Esophagus muscularis mucosa (tissue), 4 donors: ENCODE measurements around the gene RAB35. TPM values are rescaled to one million over a fixed set of nuclear protein-coding genes. Genes with fewer than 3 reads are reported as not detected.

ENCODE experiments used
- DNase-seq: peaks from one replicate; pipeline ENCODE4 v3.0.0-alpha.2; 2017; ENCODE audit errors: extremely low spot score
- H3K27ac ChIP-seq, 4 donors: fragments of 200-600 bp; sonication (generic); replicated peaks in 1 of 4; 1 replicate in 3 of 4; 2 replicates in 1 of 4; pipeline ENCODE4 v1.5.1; 2016 to 2019; ENCODE audit warnings: mild to moderate bottlenecking in 1 of 4
- H3K27me3 ChIP-seq, 4 donors: fragments of 200-600 bp; sonication (generic); one replicate each; pipeline versions ENCODE4 v1.5.1 to v1.6.0; 2016 to 2019
- H3K36me3 ChIP-seq, 4 donors: fragments of 200-600 bp; sonication (generic); one replicate each; pipeline ENCODE4 v1.5.1; 2016 to 2019
- H3K4me1 ChIP-seq, 4 donors: fragments of 200-600 bp; sonication (generic); one replicate each; pipeline ENCODE4 v1.5.1; 2016 to 2019
- H3K4me3 ChIP-seq, 4 donors: fragments of 200-600 bp; sonication (generic); 1 replicate in 2 of 4; 2 replicates in 2 of 4; pipeline ENCODE4 v1.5.1; 2016 to 2019; ENCODE audit warnings: mild to moderate bottlenecking in 4 of 4, moderate library complexity in 1 of 4
- H3K9me3 ChIP-seq, 4 donors: fragments of 200-600 bp; sonication (generic); 1 replicate in 3 of 4; 2 replicates in 1 of 4; pipeline ENCODE4 v1.5.1; 2016 to 2019
- EP300 ChIP-seq: sonication (generic); formaldehyde crosslinking; IDR thresholded peaks from one replicate; pipeline ENCODE4 v1.6.1; 2017; ENCODE audit warnings: antibody characterized with exemption
- POLR2A ChIP-seq: fragments of 450-650 bp; IDR thresholded peaks from one replicate; pipeline ENCODE4 v1.6.1; 2017; ENCODE audit warnings: antibody characterized with exemption, moderate library complexity, mild to moderate bottlenecking, low read depth
- POLR2AphosphoS5 ChIP-seq, 2 donors: sonication (generic); formaldehyde crosslinking; IDR thresholded peaks; one replicate each; pipeline ENCODE4 v1.6.1; 2017; ENCODE audit warnings: antibody characterized with exemption in 2 of 2
- WGBS: methylation state at CpG from one replicate; pipeline ENCODE4 v1.1.5; 2018; 5-methylcytosine and 5-hydroxymethylcytosine counted together
- intact Hi-C: fragments of 100-400 bp; cut with DNase I; formaldehyde crosslinking; loops from one replicate; pipeline ENCODE4 v1.15.1; 2023
- total RNA-seq, 4 donors: library from RNA; depleted of rRNA; stranded (reverse); fragments of >200 nt; gene quantifications; one replicate each; pipeline versions ENCODE4 v1.1.0 to v1.2.1, GENCODE V29; 2016
- TF ChIP-seq, protein P1 (sequence below), 3 experiments: fragments of 200-600 bp in 2 of 3; fragments of 450-650 bp in 1 of 3; sonication (generic) in 2 of 3; IDR thresholded peaks; one replicate each; pipeline ENCODE4 v1.5.1; 2017 to 2019; ENCODE audit warnings: antibody characterized with exemption in 3 of 3, mild to moderate bottlenecking in 2 of 3, moderate library complexity in 1 of 3

The RAB35 gene
- total RNA-seq, 4 donors from 2014 or later: 18.7 to 45.9 (median 38.3) TPM

DNA sequence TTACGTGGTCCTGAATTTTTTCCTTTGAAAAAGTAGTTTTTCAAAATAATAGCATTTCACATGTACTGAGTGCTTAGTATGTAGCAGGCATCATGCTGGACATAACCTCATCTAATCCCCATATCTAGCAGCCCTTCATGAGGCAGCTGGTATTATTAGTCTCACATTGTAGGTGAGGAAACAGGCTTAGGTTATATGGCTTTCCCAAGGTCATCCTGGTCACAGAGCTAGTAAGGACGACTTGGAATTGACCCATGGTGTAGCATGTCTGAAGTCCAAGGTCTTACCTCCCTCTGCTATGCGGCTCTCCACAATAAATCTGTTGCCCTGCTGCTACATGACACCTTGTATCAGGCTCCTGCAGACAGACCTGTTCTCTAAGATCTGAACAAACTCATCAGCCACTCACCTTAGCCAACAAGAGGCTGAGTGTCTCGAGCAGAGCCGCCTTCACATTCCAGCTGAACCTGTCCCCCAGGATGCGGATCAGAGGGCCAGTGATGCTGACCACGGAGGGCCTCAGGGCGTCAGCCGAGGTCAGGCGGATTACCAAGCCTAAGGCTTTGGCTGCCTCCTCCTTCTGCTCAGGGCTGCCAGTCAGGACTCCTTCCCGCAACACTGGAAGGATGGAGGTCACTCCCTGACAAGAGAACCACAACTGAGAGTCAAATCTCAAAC lies 19.7 kb upstream of the RAB35 start:
- 94% methylated on average over 9 of the region's 11 CpGs for WGBS
- intact Hi-C loops: no loop called here
- Histone ChIP-seq H3K4me3 (no peak overlapping the region), H3K27me3 (no peaks in the 10 kb centered on the region), H3K36me3 (peaks cover 91 to 100% (median 100%) of the 10 kb centered on the region in 4 donors), H3K27ac (no peak overlapping the region), H3K4me1 (no peaks in the 10 kb centered on the region), H3K9me3 (no peaks in the 10 kb centered on the region)
- DNase-seq: no peak
- no peak for TF ChIP-seq EP300
- no peak for TF ChIP-seq POLR2A
- TF ChIP-seq, protein P1, sequence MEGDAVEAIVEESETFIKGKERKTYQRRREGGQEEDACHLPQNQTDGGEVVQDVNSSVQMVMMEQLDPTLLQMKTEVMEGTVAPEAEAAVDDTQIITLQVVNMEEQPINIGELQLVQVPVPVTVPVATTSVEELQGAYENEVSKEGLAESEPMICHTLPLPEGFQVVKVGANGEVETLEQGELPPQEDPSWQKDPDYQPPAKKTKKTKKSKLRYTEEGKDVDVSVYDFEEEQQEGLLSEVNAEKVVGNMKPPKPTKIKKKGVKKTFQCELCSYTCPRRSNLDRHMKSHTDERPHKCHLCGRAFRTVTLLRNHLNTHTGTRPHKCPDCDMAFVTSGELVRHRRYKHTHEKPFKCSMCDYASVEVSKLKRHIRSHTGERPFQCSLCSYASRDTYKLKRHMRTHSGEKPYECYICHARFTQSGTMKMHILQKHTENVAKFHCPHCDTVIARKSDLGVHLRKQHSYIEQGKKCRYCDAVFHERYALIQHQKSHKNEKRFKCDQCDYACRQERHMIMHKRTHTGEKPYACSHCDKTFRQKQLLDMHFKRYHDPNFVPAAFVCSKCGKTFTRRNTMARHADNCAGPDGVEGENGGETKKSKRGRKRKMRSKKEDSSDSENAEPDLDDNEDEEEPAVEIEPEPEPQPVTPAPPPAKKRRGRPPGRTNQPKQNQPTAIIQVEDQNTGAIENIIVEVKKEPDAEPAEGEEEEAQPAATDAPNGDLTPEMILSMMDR (IDR thresholded peaks at IDR 0.05): no peak
- TF ChIP-seq POLR2AphosphoS5 (IDR thresholded peaks at IDR 0.05): no peak

DNA sequence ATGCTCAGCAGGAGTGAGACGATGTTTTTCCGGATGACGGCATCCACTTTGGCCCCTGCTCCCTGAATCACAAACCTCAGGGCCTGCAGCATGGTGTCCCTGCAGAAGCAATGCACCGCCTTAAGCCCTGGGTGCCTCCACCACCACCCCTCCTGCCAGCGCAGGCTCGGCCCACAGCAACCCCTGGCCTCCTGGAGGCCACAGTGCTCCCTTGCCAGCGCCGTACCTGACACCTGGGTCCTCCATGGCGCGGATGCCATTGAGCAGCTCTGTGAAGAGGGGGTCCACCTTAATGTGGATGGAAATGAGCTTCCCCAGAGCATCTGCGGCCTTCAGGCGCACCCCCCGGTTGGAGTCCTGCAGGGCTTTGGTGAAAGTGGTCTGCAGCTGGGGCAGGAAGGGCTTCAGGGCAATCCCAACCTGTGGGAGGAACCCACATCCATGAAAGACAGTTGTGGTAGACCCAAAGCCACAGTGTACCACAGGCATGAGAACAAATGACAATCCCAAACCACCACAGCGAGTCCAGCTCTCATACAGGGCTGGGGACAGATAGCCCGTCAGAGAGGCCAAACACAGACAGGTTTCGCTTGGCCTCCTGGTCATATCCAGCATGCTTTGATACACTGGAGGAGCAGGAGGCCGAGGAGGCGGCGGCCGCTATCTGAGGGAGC lies 17.9 kb upstream of the RAB35 start:
- no peak overlapping the region for H3K27ac ChIP-seq
- H3K4me3 ChIP-seq: no peak overlapping the region
- no peaks in the 10 kb centered on the region for H3K27me3 ChIP-seq
- TF ChIP-seq, protein P1 (IDR thresholded peaks at IDR 0.05): no peak
- TF ChIP-seq EP300 (no peak), POLR2A (no peak), POLR2AphosphoS5 (IDR thresholded peaks at IDR 0.05) (no peak)
- peaks cover 0 to 4% (median 0%) of the 10 kb centered on the region in 4 donors for H3K4me1 ChIP-seq
- 96% methylated on average over 13 of the region's 20 CpGs for WGBS
- H3K9me3 ChIP-seq: no peaks in the 10 kb centered on the region
- intact Hi-C loops: no loop called here
- DNase-seq: no peak
- H3K36me3 ChIP-seq: peaks cover 92 to 100% (median 100%) of the 10 kb centered on the region in 4 donors

DNA sequence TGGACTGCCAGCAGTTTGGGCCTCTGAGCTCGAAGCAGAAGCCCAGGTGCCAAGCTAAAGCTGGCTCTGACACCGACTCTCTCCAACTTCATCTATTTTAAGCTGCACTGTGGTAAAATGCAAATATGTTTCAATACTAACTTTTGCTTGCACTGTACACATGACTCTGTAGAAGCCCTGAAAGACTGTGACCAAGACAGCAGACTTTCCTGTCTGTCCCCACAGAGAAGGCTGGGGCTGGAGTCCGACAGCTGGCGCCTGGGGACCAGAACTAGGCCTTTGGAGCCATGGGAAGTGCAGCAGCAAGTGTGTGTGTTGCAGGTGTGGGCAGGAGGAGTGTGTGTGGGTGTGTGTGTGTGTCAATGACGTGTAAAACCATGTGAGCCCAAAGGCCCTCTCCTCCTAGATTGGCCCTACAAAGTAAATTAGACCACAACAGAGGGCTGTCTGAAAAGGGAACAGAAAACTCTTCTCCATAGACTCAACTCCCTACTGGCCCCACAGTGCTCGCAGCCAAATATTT lies 16.4 kb upstream of the RAB35 start:
- H3K4me3 ChIP-seq: no peak overlapping the region
- H3K4me1 ChIP-seq: peaks cover 0 to 4% (median 0%) of the 10 kb centered on the region in 4 donors
- intact Hi-C loops: no loop called here
- DNase-seq: no peak
- TF ChIP-seq EP300: no peak
- TF ChIP-seq POLR2AphosphoS5 (IDR thresholded peaks at IDR 0.05): no peak
- TF ChIP-seq POLR2A: no peak
- TF ChIP-seq, protein P1 (IDR thresholded peaks at IDR 0.05): no peak
- H3K36me3 ChIP-seq: peaks cover 94 to 100% (median 100%) of the 10 kb centered on the region in 4 donors
- no peak overlapping the region for H3K27ac ChIP-seq
- H3K27me3 ChIP-seq: no peaks in the 10 kb centered on the region
- H3K9me3 ChIP-seq: no peaks in the 10 kb centered on the region
- 93% methylated on average over 5 of the region's 6 CpGs for WGBS

DNA sequence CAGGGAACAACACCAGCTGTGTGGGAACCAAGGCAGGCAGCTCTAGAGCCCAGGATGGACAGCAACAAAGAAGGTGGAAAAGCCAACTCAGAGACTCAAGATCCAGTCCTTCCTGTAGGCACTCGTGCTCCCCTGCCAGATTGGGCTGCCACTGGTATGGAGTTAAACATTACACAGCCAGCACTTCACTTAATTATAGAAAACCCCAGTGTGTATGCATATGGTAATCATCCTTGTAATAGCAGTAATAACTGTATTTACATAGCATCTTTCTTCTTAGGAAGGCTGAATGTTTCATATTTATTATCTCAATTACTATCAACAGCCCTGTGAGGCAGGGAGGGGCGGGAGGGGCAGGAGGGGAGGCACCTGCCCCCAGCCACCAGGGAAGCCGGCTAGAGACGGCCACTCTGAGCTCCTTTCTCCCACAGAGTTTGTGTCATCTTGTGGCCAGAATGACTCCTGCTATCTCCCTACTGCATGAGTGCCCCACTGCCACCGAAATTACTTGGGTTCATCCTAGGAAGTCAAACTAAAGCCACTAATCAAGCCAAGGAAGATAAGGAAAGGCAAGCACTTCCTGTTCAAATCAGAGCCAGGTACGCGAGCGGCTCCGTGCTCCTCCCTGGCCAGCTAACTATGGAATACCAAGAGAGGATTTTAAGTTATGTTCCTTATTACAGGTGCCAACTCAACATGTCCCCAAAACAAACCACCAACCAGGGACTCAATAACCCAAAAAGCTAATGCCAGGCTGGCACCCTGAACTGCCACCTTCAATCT lies 15.7 kb upstream of the RAB35 start:
- intact Hi-C loops: no loop called here
- H3K9me3 ChIP-seq: no peaks in the 10 kb centered on the region
- WGBS: 89% methylated on average over 9 of the region's 9 CpGs
- peaks cover 2 to 4% (median 3%) of the 10 kb centered on the region in 4 donors for H3K4me1 ChIP-seq
- no peak for DNase-seq
- no peak for TF ChIP-seq EP300
- TF ChIP-seq POLR2A: no peak
- TF ChIP-seq POLR2AphosphoS5 (IDR thresholded peaks at IDR 0.05): no peak
- TF ChIP-seq, protein P1 (IDR thresholded peaks at IDR 0.05): no peak
- no peak overlapping the region for H3K4me3 ChIP-seq
- H3K27ac ChIP-seq: no peak overlapping the region
- H3K36me3 ChIP-seq: peaks cover 93 to 100% (median 100%) of the 10 kb centered on the region in 4 donors
- H3K27me3 ChIP-seq: no peaks in the 10 kb centered on the region
